H1 (cell line): ENCODE data around the gene ZNF148. TPM values are rescaled to one million over a fixed set of nuclear protein-coding genes. Genes with fewer than 3 reads are reported as not detected.

Experiments used
- CHD7 ChIP-seq: fragments of 300-600 bp; sonication (generic); IDR thresholded peaks from 2 replicates; pipeline ENCODE4 v1.7.1; 2012; ENCODE audit warnings: low read length, moderate library complexity, mild to moderate bottlenecking, inconsistent platforms; ENCODE audit not compliant: insufficient replicate concordance
- polyA plus RNA-seq, 7 experiments: library from polyadenylated mRNA; depleted of rRNA in 3 of 7; stranded (reverse) in 5 of 7; unstranded in 2 of 7; fragments of >200 nt in 5 of 7; fragments of 200-250 nt in 2 of 7; gene quantifications; 1 replicate in 5 of 7; 2 replicates in 1 of 7; 4 replicates in 1 of 7; pipeline versions ENCODE4 v1.2.1 to v1.2.3, GENCODE V29; 2011 to 2013; ENCODE audit warnings: missing spikeins in 2 of 7, mixed read lengths in 2 of 7
- total RNA-seq: library from RNA; stranded (reverse); fragmentation: NEBNext Ultra II Directional; extraction: Animal tissue kit (Norgen Biotek cat#: 25700); gene quantifications from 2 replicates; pipeline ENCODE4 v1.2.1, GENCODE V29; 2021

ZNF148 gene
- total and polyA plus RNA-seq, 2 of the 8 experiments (the other 6 are each of a cell fraction or from before 2014, with no cell fraction given) = 3.7 to 22.6 TPM

GRCh38 chr3:125214738-125215137 is 160.4 kb downstream of the ZNF148 start (continued):
- no peak for TF ChIP-seq CHD7
